Measurements from ENCODE around the gene EEF1AKMT2. TPM values are rescaled to one million over a fixed set of nuclear protein-coding genes. Genes with fewer than 3 reads are reported as not detected.
A peak's percentile ranks its signal among the peaks of the same experiment; 100 is the strongest.

The EEF1AKMT2 gene
- total and polyA plus RNA-seq, 2 of the 13 experiments (the other 11 are each of a cell fraction or from before 2014, with no cell fraction given) = 11.3 to 19.3 TPM

DNA sequence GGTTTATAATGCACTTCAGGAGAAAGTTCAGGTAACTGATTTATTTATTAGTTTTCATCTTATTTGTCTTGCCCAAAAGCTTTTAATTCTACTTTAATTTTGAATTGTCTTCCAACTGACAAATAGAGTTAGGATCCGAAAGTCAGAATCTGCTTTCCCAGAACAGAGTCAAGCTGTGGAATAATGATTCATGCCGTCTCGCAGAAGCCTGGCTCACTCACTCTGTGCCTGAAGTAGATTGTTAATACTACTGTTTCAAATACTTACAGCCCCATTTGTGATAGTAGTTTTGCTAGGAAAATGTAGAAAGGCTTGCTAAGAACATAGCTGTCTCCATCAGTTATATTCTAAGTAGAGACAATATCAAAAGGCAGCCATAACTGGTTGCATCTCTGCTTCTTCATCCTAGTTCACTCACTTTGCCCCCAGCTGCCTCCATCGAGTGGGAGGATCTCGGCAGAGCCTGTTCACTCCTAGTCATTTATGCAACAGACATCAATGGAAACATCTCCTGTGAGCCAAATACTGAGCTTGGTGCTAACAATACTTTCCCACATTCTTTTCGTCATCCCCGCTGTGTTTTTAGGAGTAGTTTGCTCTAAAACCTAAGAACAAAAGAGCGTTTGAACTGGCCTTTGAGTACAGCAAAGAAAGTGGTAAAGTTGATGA lies 37.9 kb upstream of the EEF1AKMT2 start (continued):
- no peak for TF ChIP-seq GMEB1 (CRISPR knock-in tag; IDR thresholded peaks at IDR 0.05; ENCODE audit: borderline replicate concordance)
- no peak for TF ChIP-seq ZSCAN9 (CRISPR knock-in tag; IDR thresholded peaks at IDR 0.05; ENCODE audit: borderline replicate concordance)

DNA sequence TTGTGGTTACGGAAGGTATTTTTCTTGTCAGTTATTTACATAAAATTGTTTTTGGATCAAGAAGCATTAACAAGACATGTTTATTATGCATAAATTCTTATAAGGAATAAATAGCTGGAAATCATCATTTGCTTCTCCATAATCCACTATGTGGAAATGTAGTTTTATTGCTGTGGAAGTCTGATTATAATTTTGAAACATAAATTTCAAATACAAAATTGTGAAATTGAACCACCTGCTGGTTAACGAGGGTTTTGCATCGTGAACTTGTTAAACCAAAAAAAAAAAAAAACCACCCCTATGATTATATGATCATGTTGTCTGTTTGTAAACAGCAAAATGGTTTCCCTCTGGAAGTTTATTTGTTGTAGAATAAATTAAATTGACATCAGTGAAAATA lies 35.8 kb upstream of the EEF1AKMT2 start:
- intact Hi-C loops (cut with micrococcal nuclease; ENCODE audit: unreplicated experiment) = no loop called here
- TF ChIP-seq TEAD2 (CRISPR knock-in tag; IDR thresholded peaks at IDR 0.05) (no peak), MAZ (IDR thresholded peaks at IDR 0.05; ENCODE audit: borderline replicate concordance, low read depth, low read length) (no peak), MAZ (CRISPR knock-in tag; IDR thresholded peaks at IDR 0.05; ENCODE audit: low read depth) (no peak), ZNF776 (CRISPR knock-in tag; IDR thresholded peaks at IDR 0.05) (no peak), ZNF329 (CRISPR knock-in tag; IDR thresholded peaks at IDR 0.05; ENCODE audit: low read depth) (no peak), RNF2 (conservative IDR thresholded peaks at IDR 0.05; ENCODE audit: low read depth) (no peak), HNRNPK (IDR thresholded peaks at IDR 0.05; ENCODE audit: low read depth, low read length, poor library complexity, severe bottlenecking) (no peak), HOMEZ (CRISPR knock-in tag; IDR thresholded peaks at IDR 0.05; ENCODE audit: low read depth) (0 out of 2 replicates have a peak, but pooled peaks have one; percentile 19), ZNF569 (CRISPR knock-in tag; IDR thresholded peaks at IDR 0.05; ENCODE audit: borderline replicate concordance) (no peak), STAG1 (CRISPR knock-in tag; IDR thresholded peaks at IDR 0.05) (peak; percentile 8; the same call in 1 of the 2 replicates), SMC3 (IDR thresholded peaks at IDR 0.05; ENCODE audit: low read length) (peak; percentile 23; the same call in 1 of the 2 replicates)
- TF ChIP-seq, protein P1, sequence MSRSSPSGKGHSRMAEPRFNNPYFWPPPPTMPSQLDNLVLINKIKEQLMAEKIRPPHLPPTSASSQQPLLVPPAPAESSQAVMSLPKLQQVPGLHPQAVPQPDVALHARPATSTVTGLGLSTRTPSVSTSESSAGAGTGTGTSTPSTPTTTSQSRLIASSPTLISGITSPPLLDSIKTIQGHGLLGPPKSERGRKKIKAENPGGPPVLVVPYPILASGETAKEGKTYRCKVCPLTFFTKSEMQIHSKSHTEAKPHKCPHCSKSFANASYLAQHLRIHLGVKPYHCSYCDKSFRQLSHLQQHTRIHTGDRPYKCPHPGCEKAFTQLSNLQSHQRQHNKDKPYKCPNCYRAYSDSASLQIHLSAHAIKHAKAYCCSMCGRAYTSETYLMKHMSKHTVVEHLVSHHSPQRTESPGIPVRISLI (CRISPR knock-in tag; IDR thresholded peaks at IDR 0.05; ENCODE audit: borderline replicate concordance) = peak; percentile 13; the same call in 1 of the 2 replicates
- no peaks in the 10 kb centered on the region for H4K20me1 ChIP-seq (ENCODE audit: insufficient read depth, low read length)
- ChIA-PET CTCF (ENCODE audit: low intra/inter-chr PET ratio, low total read pairs) (interaction anchor here (0.6 kb wide), 2 partner anchors 99 to 297 kb away, joined by 3 read pairs; no protein-coding TSS in a partner anchor), POLR2A (no interaction called here)
- H3K27ac ChIP-seq (ENCODE audit: extremely low read length, insufficient read depth, low read length) = no peak overlapping the region
- H3K9me3 ChIP-seq (ENCODE audit: low read length) = no peaks in the 10 kb centered on the region
- no peak for ATAC-seq
- 88% methylated on average over 3 of the region's 3 CpGs for WGBS (ENCODE audit: low lambda C conversion rate)
- H3K9ac ChIP-seq (ENCODE audit: insufficient read depth, low read depth, low read length) = no peak overlapping the region
- no peak overlapping the region for H3K4me2 ChIP-seq (ENCODE audit: low read depth, low read length)
- H3K36me3 ChIP-seq (replicated peaks in 1 of 2; ENCODE audit: control insufficient read depth in 1 of 2, insufficient read depth in 2 of 2, low read length in 2 of 2) = peaks cover 10 to 46% of the 10 kb centered on the region in 2 experiments
- BruUV-seq (replicated peaks) = no TSS peak
- H2AFZ ChIP-seq (ENCODE audit: low read length) = no peak overlapping the region
- peak; percentile 5 for DNase-seq (ENCODE audit: low spot score)
- no peaks in the 10 kb centered on the region for H3K27me3 ChIP-seq (ENCODE audit: control insufficient read depth in 1 of 2, insufficient read depth in 2 of 2, low read length in 2 of 2)
- in situ Hi-C loops (cut with HindIII; ENCODE audit: extremely low pct_ligation_motif_present, low pct_unique_long_range_greater_than_20kb) = no loop called here
- no peak for FAIRE-seq
- H3K79me2 ChIP-seq (ENCODE audit: insufficient read depth, low read length) = no peaks in the 10 kb centered on the region
- no peak overlapping the region for H3K4me3 ChIP-seq (replicated peaks in 1 of 3; ENCODE audit: insufficient read depth in 1 of 3, low read depth in 2 of 3, low read length in 3 of 3)
- H3K4me1 ChIP-seq (ENCODE audit: insufficient read depth, low read length) = no peaks in the 10 kb centered on the region
